Activated naive CD4-positive, alpha-beta T cell treated with anti-CD3 and anti-CD28 coated beads, Interleukin-2, amount 50 U/mL, for 16 hours (primary cell): ENCODE measurements around the gene YDJC.
"Not testable (repeated sequence)": the region's sequence is repeated elsewhere in the genome, so short reads cannot be mapped to it uniquely, and the experiment has no call there.

Source experiments
- DNase-seq: peaks from one replicate; pipeline ENCODE4 v3.0.0-alpha.2; 2020

The YDJC gene

GRCh38 chr22:21631025-21631424, 1.2 kb upstream of the YDJC start:
- DNase-seq, result no peak

- DNase-seq, result no peak
Observed at GRCh38 chr22:21628386-21629254, 1.2 kb downstream of the YDJC start.

- no peak for DNase-seq
Observed at GRCh38 chr22:21626735-21627469, 2.9 kb downstream of the YDJC start.

GRCh38 chr22:21626073-21626734, 3.6 kb downstream of the YDJC start:
- DNase-seq, result no peak

- DNase-seq, result no peak
Observed at GRCh38 chr22:21624880-21625791, 4.7 kb downstream of the YDJC start.

- DNase-seq, result peak; percentile 57
Observed at GRCh38 chr22:21624120-21624879, 5.5 kb downstream of the YDJC start.

- DNase-seq, result no peak
Observed at GRCh38 chr22:21623648-21623970, 6.2 kb downstream of the YDJC start.

GRCh38 chr22:21622919-21623647, 6.7 kb downstream of the YDJC start:
- DNase-seq, result no peak

GRCh38 chr22:21622011-21622918, 7.6 kb downstream of the YDJC start:
- no peak for DNase-seq

GRCh38 chr22:21621025-21621424, 8.8 kb downstream of the YDJC start:
- DNase-seq, result no peak

GRCh38 chr22:21617337-21617736, 12.5 kb downstream of the YDJC start:
- not testable (repeated sequence) for DNase-seq

- no peak for DNase-seq
Observed at GRCh38 chr22:21615731-21616130, 14.1 kb downstream of the YDJC start.

GRCh38 chr22:21613553-21614233, 16.1 kb downstream of the YDJC start:
- DNase-seq, result no peak

- no peak for DNase-seq
Observed at GRCh38 chr22:21612858-21613257, 17.0 kb downstream of the YDJC start.

GRCh38 chr22:21611210-21611977, 18.4 kb downstream of the YDJC start:
- DNase-seq, result no peak

GRCh38 chr22:21609556-21610157, 20.2 kb downstream of the YDJC start:
- DNase-seq, result not testable (repeated sequence)

- no peak for DNase-seq
Observed at GRCh38 chr22:21606775-21607174, 23.0 kb downstream of the YDJC start.

- DNase-seq, result no peak
Observed at GRCh38 chr22:21605887-21606564, 23.8 kb downstream of the YDJC start.
